Uterus (tissue), 2 donors: ENCODE results near the gene LONRF3.

Experiments used
- CTCF ChIP-seq, 4 experiments: fragments of 200-600 bp in 2 of 4; fragments of 450-650 bp in 2 of 4; sonication (generic) in 2 of 4; IDR thresholded peaks; one replicate each; pipeline ENCODE4 v1.5.1; 2016 to 2019; ENCODE audit warnings: antibody characterized with exemption in 4 of 4, mild to moderate bottlenecking in 2 of 4, moderate library complexity in 1 of 4
- POLR2A ChIP-seq, 2 donors: fragments of 450-650 bp; IDR thresholded peaks; one replicate each; pipeline ENCODE4 v1.6.1; 2016; ENCODE audit warnings: antibody characterized with exemption in 2 of 2, mild to moderate bottlenecking in 1 of 2, moderate library complexity in 1 of 2

DNA sequence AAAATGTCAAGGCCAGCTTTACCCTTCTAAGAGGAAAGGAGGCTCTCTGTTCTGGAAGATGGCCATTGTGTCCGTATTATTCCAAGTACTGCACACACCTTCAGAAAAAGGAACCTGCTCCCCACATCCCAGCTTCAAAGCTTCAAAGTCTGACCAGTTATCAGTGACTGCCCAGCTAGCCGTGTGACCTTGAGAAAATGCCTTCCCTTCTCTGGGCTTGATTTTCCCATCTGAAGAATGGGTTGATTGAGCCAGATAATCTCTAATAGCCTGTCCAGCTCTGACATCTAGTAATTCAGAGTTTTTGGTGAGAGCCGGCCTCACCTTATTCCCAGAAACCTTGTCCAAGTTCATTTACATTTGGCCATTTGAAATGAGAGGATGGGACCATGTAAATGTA is 3.0 kb downstream of the LONRF3 start:
- TF ChIP-seq CTCF (IDR thresholded peaks at IDR 0.05), result no peak
- TF ChIP-seq POLR2A (IDR thresholded peaks at IDR 0.05), result no peak
